Brain microvascular endothelial cell (primary cell): ENCODE data around the gene PEX7.

ENCODE experiments used
- DNase-seq: peaks from one replicate; pipeline ENCODE4 v3.0.0-alpha.2; 2020
- H3K27ac ChIP-seq: fragments of 250-450 bp; sonication (Bioruptor Pico); 2 replicates; pipeline ENCODE4 v1.5.1; 2020; ENCODE audit warnings: mild to moderate bottlenecking, moderate library complexity
- H3K27me3 ChIP-seq: fragments of 250-450 bp; sonication (Bioruptor Pico); replicated peaks from 2 replicates; pipeline ENCODE4 v1.5.1; 2020; ENCODE audit warnings: mild to moderate bottlenecking
- H3K36me3 ChIP-seq: fragments of 250-450 bp; sonication (Bioruptor Pico); replicated peaks from 2 replicates; pipeline ENCODE4 v1.5.1; 2020; ENCODE audit warnings: mild to moderate bottlenecking
- H3K4me3 ChIP-seq: 2 replicates; pipeline ENCODE4 v1.5.1; 2011; ENCODE audit warnings: low read depth, mild to moderate bottlenecking, control low read depth, low read length, moderate library complexity
- in situ Hi-C: cut with HindIII; loops from 2 replicates; pipeline ENCODE4 v1.10.0; 2017; ENCODE audit warnings: low sequenced_read_pairs, low pct_ligation_motif_present
- TF ChIP-seq, protein P1 (sequence below): IDR thresholded peaks from 2 replicates; pipeline ENCODE4 v1.5.1; 2011; ENCODE audit warnings: low read depth, mild to moderate bottlenecking, moderate library complexity, low read length, control low read depth, inconsistent platforms; ENCODE audit errors: missing control alignments

The PEX7 gene

DNA sequence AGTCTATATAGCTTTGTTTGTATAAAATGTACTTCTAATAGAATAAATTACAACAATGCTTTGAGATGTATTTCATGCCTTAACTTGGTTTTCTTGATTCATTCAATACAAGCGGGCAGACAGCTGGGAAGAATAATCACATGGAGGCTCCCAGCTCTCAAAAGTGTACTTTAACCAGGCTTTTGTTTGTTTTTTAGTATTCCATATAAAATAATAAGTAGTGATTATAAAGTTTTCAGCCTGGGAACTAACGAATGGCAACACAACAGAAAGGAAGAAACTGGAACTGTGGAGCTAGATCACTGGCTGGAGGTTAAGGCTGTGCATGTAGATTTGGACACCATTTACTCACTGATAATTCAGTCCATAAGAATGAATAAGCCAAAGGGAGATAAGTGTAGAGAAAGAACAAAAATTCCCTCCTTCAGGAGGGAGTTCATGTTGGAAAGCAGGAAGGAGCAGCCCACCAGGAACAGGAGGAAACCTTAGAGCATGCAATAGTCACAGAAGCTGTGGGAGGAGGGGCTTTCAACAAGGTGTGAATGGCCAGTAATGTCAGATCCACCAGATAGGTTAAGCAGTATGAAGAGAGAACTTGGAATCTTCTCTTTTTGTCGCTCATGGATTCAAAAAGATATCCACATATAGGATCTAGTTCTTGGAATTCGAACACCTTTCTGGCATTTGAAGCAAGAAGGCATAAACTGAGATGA, 58.5 kb downstream of the PEX7 start:
- no peak overlapping the region for H3K27ac ChIP-seq
- in situ Hi-C loops: no loop called here
- no peak for DNase-seq
- TF ChIP-seq, protein P1, sequence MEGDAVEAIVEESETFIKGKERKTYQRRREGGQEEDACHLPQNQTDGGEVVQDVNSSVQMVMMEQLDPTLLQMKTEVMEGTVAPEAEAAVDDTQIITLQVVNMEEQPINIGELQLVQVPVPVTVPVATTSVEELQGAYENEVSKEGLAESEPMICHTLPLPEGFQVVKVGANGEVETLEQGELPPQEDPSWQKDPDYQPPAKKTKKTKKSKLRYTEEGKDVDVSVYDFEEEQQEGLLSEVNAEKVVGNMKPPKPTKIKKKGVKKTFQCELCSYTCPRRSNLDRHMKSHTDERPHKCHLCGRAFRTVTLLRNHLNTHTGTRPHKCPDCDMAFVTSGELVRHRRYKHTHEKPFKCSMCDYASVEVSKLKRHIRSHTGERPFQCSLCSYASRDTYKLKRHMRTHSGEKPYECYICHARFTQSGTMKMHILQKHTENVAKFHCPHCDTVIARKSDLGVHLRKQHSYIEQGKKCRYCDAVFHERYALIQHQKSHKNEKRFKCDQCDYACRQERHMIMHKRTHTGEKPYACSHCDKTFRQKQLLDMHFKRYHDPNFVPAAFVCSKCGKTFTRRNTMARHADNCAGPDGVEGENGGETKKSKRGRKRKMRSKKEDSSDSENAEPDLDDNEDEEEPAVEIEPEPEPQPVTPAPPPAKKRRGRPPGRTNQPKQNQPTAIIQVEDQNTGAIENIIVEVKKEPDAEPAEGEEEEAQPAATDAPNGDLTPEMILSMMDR: no peak
- H3K36me3 ChIP-seq: no peaks in the 10 kb centered on the region
- H3K4me3 ChIP-seq: no peak overlapping the region
- no peaks in the 10 kb centered on the region for H3K27me3 ChIP-seq

DNA sequence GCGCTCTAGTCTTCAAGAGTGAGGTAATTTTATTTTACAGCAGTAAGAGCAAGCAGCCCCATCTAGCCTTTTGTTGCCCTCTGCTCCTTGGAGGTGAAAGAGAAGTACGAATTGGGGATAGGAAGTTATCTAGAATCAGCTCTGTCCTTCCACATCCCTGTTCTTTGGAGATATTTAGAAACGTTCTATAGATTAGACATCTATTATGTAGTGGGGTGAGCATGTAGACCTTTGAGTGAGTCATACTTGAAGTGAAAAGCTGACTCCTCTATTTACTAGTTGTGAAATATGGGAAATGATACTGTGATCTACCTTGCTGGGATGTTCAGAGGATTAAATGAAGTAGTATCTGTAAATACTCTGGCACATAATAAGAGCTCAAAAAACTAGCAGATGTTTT, 63.7 kb downstream of the PEX7 start:
- no peaks in the 10 kb centered on the region for H3K36me3 ChIP-seq
- H3K4me3 ChIP-seq: no peak overlapping the region
- in situ Hi-C loops: no loop called here
- TF ChIP-seq, protein P1: no peak
- H3K27ac ChIP-seq: no peak overlapping the region
- H3K27me3 ChIP-seq: no peaks in the 10 kb centered on the region
- DNase-seq: no peak

DNA sequence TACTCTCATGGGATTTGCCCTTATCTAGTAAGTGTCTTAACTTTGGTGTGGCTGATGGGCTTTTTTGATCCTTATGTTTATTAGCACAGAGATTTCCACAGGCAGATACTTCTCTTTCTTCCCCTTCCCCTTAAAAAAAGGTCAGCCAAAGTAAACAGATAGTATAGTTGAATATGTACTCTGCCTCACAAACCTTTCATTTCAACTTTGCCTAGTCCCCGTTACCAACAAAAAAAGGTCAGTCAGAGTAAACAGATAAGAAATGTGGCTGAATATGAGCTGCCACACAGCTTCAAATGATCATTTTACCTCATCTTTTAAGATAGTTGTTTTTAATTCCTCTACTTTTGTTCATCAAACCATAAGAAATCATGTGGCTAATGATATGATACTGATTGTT, 65.6 kb downstream of the PEX7 start:
- Histone ChIP-seq H3K36me3 (no peaks in the 10 kb centered on the region), H3K27me3 (no peaks in the 10 kb centered on the region), H3K27ac (no peak overlapping the region), H3K4me3 (no peak overlapping the region)
- DNase-seq: no peak
- in situ Hi-C loops: no loop called here
- TF ChIP-seq, protein P1: no peak

DNA sequence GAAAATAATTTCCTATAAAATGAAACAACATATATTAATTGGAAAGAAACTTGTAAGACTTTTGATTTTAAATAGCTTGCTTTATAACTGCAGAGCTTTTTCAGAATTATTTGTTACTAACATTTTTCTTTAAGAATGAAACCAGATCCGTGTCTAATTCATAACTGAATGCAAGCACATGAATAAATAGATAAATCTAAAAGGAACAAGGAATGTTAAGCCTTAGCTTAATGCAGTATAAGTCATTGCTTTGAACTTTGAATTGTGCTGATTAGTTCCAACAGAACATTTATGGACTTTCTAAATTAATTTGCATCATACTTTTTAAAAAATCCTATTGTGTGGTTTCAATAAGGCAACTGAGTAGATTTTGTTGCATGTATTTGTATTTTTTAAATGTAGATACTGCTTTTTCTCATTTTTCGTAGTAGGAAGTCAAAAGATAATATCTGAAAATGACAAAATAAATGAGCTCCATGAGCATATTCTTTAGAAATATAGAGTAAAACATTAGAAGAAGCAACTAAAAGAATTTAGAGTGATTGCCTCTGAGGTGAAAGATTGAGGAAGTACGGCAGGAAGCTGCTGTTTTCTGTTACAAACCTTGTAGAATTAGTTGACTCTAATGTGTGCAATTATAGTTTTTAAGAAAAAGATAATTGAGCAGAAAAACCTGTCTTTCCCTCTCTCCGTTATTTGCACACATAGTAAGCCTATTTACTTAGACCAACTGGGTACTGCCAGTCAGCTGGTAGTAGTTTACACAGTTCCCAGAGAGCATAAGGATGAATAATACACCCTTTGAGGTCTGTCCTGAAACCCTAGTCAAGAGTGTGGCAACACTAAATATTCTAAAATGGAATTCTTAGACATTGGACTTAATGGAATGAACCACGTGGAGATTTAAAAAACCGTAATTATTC, 67.1 kb downstream of the PEX7 start:
- Histone ChIP-seq H3K27ac (no peak overlapping the region), H3K36me3 (no peaks in the 10 kb centered on the region), H3K4me3 (no peak overlapping the region), H3K27me3 (no peaks in the 10 kb centered on the region)
- TF ChIP-seq, protein P1: no peak
- in situ Hi-C loops: no loop called here
- DNase-seq: no peak

DNA sequence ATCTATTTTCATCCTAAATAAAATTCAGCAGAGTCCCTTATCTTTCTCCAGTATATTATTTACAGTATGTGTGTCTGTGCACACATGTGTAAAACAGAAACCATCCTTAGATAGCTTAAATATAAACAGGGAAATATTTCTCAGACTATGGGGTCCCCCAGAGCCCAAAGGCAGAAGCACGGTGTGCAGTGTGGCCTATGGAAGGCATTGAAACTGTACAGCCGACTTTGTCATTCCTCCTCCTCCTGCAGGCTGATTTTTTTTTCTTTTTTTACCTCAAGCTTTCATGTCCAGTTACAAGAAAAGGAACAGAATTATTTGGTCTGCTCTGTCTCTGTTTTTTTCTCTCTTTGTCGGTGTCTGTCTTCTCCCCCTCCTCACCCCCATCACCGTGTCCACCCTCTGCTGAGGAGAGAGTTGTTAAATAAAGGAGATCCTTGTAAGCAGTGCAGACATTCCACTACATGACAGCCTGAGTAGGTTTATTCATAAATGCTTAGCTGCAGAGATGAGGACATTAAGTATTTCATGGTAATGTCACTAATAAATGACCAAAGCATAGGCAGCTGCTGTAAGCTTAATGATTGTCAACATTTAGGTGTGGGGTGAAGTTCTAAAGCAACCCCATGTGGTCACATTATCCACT, 67.9 kb downstream of the PEX7 start:
- TF ChIP-seq, protein P1: no peak
- no peak for DNase-seq
- Histone ChIP-seq H3K4me3 (no peak overlapping the region), H3K36me3 (no peaks in the 10 kb centered on the region), H3K27ac (no peak overlapping the region), H3K27me3 (no peaks in the 10 kb centered on the region)
- in situ Hi-C loops: no loop called here
